ENCODE measurements around the gene HOXB6. TPM values are rescaled to one million over a fixed set of nuclear protein-coding genes. Genes with fewer than 3 reads are reported as not detected.

HOXB6 gene
- total RNA-seq, 1 experiment from 2014 or later, result 19.8 TPM

DNA sequence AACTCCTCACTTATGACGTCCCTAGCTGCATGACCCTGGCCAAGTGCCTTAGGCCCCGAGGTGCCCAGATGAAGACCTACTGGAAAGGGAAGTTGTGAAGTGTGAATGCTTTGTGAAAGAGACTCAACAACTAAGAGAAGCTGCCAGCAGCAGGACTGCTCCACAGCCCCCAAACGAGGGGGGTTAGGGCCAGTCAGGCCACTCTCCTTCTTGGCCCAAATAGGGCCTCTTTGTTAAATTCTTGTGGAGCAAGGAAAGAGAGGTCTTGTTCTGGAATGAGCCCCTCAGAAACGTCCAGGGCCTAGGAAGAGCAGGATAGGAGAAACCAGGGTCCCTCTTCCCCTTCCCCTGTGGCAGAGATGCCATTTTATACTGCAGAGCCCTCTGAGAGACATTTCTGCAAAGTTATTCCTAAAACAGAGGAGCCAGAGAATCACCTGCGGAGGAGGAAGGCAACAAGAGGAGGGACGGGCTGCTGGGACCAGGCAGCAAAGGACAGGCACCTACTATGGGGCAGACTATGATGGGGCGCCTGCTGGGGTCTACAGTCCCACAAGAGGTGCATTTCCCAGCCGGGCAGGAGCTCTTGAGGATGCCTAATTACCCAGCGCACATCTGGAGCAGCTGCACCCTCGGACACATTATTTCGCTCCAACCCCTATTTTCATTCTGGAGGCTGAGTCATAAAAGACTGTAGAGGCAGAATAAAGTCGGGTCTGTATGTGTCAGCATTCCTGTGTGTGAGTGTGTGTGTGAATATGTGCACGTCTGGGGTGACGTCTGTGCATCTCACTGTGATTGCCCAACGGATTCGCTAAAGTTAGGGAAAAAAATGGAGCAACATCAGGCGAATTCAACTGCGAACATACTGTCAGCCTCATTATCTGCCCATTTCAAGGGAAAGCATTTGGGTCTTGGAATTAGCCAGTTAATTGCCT, 32.8 kb upstream of the HOXB6 start:
- H3K27me3 ChIP-seq (replicated peaks; ENCODE audit: insufficient read depth, low read depth, low read length, poor library complexity), result peaks cover 15% of the 10 kb centered on the region
- H3K9me3 ChIP-seq (ENCODE audit: low read depth, low read length, poor library complexity, severe bottlenecking), result no peaks in the 10 kb centered on the region
- TF ChIP-seq EZH2 (IDR thresholded peaks at IDR 0.05; ENCODE audit: borderline replicate concordance, low read depth, low read length, poor library complexity, severe bottlenecking), result no peak
- POLR2A ChIA-PET (ENCODE audit: low non-redundant PET), result no interaction called here
- no peak overlapping the region for H3K27ac ChIP-seq (ENCODE audit: low read depth, low read length, poor library complexity, severe bottlenecking)
- H3K36me3 ChIP-seq (ENCODE audit: insufficient read depth, low read length, poor library complexity, severe bottlenecking), result no peaks in the 10 kb centered on the region
- BruUV-seq (replicated peaks), result no TSS peak
- no peak overlapping the region for H3K4me3 ChIP-seq (ENCODE audit: low read depth, low read length, poor library complexity, severe bottlenecking)
- CTCF ChIA-PET, result interaction anchor here (0.5 to 1.2 kb wide), 6 partner anchors 34 to 489 kb away, joined by 3 to 10 read pairs (median 4); no protein-coding TSS in a partner anchor
- no peak for DNase-seq (ENCODE audit: low spot score)
- intact Hi-C loops (cut with micrococcal nuclease; ENCODE audit: unreplicated experiment), result no loop called here
- no peaks in the 10 kb centered on the region for H3K4me1 ChIP-seq (ENCODE audit: insufficient read depth, low read length, poor library complexity, severe bottlenecking)

DNA sequence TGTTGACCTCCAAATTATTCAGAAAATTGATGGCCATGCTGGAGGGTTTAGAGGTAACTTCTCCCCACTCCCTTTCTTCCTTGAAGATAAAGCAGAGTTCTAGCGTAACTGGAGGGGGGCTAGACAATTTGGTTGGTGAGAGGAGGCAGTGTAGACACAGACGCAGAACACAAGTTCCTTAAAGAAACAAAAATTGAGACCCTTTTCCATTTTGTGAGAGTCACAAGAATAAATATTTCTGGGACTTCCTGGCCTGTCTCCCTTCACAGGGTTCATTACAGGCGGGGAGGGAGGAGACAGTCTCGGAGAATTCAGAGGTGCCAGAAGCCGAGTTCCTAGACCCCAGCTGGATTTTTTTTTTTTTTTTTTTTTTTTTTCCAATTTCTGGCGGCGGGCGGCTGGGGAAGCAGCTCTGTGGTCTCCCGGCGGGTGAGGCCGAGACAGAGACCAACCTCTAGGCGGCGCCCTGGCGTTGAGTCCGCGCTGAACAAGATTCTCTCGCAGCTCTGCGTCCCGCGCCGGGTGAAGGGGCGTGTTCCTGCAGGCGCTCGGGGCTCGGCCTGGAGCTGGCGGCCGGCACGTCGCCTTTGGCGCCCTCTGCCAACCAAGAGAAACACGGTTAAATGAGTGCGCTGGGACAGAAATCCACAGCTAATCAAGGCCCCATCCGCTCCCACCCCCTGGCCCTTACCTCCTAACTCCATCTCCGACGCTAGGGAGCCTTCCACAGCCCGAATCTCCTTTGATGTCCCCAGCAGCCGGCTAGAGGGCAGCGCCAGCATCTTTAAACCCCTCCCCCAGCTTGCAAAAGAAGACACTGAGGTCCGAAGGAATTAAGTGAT, 31.6 kb upstream of the HOXB6 start:
- peak; percentile 93 for DNase-seq (ENCODE audit: low spot score)
- no TSS peak for BruUV-seq (replicated peaks)
- Histone ChIP-seq H3K27me3 (replicated peaks; ENCODE audit: insufficient read depth, low read depth, low read length, poor library complexity) (peaks cover 3% of the 10 kb centered on the region), H3K27ac (ENCODE audit: low read depth, low read length, poor library complexity, severe bottlenecking) (no peak overlapping the region), H3K9me3 (ENCODE audit: low read depth, low read length, poor library complexity, severe bottlenecking) (no peaks in the 10 kb centered on the region), H3K36me3 (ENCODE audit: insufficient read depth, low read length, poor library complexity, severe bottlenecking) (no peaks in the 10 kb centered on the region), H3K4me1 (ENCODE audit: insufficient read depth, low read length, poor library complexity, severe bottlenecking) (no peaks in the 10 kb centered on the region), H3K4me3 (ENCODE audit: low read depth, low read length, poor library complexity, severe bottlenecking) (no peak overlapping the region)
- ChIA-PET POLR2A (ENCODE audit: low non-redundant PET) (no interaction called here), CTCF (interaction anchor here (0.5 to 1.2 kb wide), 27 partner anchors 10 to 563 kb away, joined by 3 to 20 read pairs (median 4); partner anchors contain the start of genes HOXB8 and HOXB9)
- TF ChIP-seq, protein P1, sequence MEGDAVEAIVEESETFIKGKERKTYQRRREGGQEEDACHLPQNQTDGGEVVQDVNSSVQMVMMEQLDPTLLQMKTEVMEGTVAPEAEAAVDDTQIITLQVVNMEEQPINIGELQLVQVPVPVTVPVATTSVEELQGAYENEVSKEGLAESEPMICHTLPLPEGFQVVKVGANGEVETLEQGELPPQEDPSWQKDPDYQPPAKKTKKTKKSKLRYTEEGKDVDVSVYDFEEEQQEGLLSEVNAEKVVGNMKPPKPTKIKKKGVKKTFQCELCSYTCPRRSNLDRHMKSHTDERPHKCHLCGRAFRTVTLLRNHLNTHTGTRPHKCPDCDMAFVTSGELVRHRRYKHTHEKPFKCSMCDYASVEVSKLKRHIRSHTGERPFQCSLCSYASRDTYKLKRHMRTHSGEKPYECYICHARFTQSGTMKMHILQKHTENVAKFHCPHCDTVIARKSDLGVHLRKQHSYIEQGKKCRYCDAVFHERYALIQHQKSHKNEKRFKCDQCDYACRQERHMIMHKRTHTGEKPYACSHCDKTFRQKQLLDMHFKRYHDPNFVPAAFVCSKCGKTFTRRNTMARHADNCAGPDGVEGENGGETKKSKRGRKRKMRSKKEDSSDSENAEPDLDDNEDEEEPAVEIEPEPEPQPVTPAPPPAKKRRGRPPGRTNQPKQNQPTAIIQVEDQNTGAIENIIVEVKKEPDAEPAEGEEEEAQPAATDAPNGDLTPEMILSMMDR (conservative IDR thresholded peaks at IDR 0.05; ENCODE audit: low read depth, low read length), result peak; percentile 88
- no peak for TF ChIP-seq EZH2 (IDR thresholded peaks at IDR 0.05; ENCODE audit: borderline replicate concordance, low read depth, low read length, poor library complexity, severe bottlenecking)
- intact Hi-C loops (cut with micrococcal nuclease; ENCODE audit: unreplicated experiment), result no loop called here

DNA sequence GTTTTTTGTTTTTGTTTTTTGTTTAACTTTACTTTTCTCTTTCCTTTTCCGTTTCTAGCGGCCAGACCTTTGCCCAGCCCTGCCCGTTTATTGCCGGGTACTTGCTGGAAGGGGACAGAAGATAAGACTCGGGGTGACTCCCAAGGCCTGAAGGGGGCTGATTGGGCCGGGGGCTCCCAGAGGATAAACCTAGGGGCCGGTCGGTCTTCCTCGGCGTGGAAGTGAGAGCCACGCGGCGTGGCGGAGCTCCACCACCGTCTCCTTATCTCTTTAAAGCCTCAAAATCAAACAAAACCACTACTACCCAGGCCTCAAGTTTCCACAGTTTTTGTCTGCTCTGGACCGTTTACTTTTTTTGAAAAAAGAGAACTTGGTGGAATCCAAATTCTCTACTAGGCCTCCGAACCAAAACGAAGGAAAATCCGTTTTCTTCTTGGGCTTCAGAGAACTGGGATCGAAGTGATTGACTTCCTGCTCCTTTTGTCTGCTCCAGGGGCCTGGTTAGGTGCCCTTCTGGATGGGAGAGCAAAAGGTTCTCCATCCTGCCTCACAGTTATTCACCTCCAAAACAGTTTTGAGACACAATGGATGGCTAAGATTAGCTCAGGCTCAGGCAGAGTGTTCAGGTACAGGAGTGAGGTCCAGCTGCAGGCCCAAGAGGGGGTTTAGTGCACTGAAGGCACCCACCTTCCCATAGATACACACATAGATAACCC, 29.9 kb upstream of the HOXB6 start:
- Histone ChIP-seq H3K27me3 (replicated peaks; ENCODE audit: insufficient read depth, low read depth, low read length, poor library complexity) (no peaks in the 10 kb centered on the region), H3K9me3 (ENCODE audit: low read depth, low read length, poor library complexity, severe bottlenecking) (no peaks in the 10 kb centered on the region), H3K4me1 (ENCODE audit: insufficient read depth, low read length, poor library complexity, severe bottlenecking) (no peaks in the 10 kb centered on the region), H3K36me3 (ENCODE audit: insufficient read depth, low read length, poor library complexity, severe bottlenecking) (no peaks in the 10 kb centered on the region), H3K4me3 (ENCODE audit: low read depth, low read length, poor library complexity, severe bottlenecking) (no peak overlapping the region), H3K27ac (ENCODE audit: low read depth, low read length, poor library complexity, severe bottlenecking) (no peak overlapping the region)
- CTCF ChIA-PET, result no interaction called here
- POLR2A ChIA-PET (ENCODE audit: low non-redundant PET), result no interaction called here
- intact Hi-C loops (cut with micrococcal nuclease; ENCODE audit: unreplicated experiment), result no loop called here
- DNase-seq (ENCODE audit: low spot score), result no peak
- BruUV-seq (replicated peaks), result no TSS peak
- TF ChIP-seq, protein P1 (conservative IDR thresholded peaks at IDR 0.05; ENCODE audit: low read depth, low read length), result no peak
- no peak for TF ChIP-seq EZH2 (IDR thresholded peaks at IDR 0.05; ENCODE audit: borderline replicate concordance, low read depth, low read length, poor library complexity, severe bottlenecking)
